GM12878 (cell line): ENCODE data around the gene KLF12. TPM values are rescaled to one million over a fixed set of nuclear protein-coding genes. Genes with fewer than 3 reads are reported as not detected.

Experiments used
- ATAC-seq: fragments of 200-7000 bp; cut with Tn5 transposase; 3 replicates; pipeline ENCODE4 v1.9.1; 2020; ENCODE audit warnings: mild to moderate bottlenecking, moderate library complexity
- BruUV-seq: library from RNA; stranded (reverse); fragments of 400-500 nt; replicated peaks from 2 replicates; lab custom pipeline; 2021; lab: Mats Ljungman, UMichigan
- CTCF ChIA-PET: fragments of 300-600 bp; sonication (Branson Sonifier 250); formaldehyde crosslinking; extraction: SDS; loops from one replicate; lab custom pipeline; 2021; ENCODE audit warnings: inconsistent platforms; lab: Yijun Ruan, JAX
- POLR2A ChIA-PET: fragments of 350-600 bp; formaldehyde crosslinking; extraction: SDS; loops from one replicate; lab custom pipeline; 2021; ENCODE audit warnings: inconsistent platforms; lab: Charles Lee
- RAD21 ChIA-PET: fragments of 300-600 bp; sonication (Branson Sonifier 250); formaldehyde crosslinking; loops from one replicate; lab custom pipeline; 2023; ENCODE audit warnings: antibody characterized with exemption; ENCODE audit not compliant: unreplicated experiment; lab: Charles Lee
- SMC1A ChIA-PET: fragments of 300-600 bp; sonication (Branson Sonifier 250); formaldehyde crosslinking; loops from one replicate; lab custom pipeline; 2023; ENCODE audit not compliant: unreplicated experiment, uncharacterized antibody; lab: Charles Lee
- DNase-seq: peaks from one replicate; pipeline ENCODE4 v3.0.0-alpha.2; 2011; ENCODE audit warnings: low read depth, low spot score
- FAIRE-seq: peaks from 3 replicates; lab custom pipeline; 2011; peaks lifted over from hg19 to GRCh38; lab: Jason Lieb, UNC
- H2AFZ ChIP-seq: 2 replicates; pipeline ENCODE4 v1.6.0; 2011; ENCODE audit warnings: low read depth, low read length, control low read depth; ENCODE audit not compliant: control insufficient read depth
- H3K27ac ChIP-seq: 2 replicates; pipeline ENCODE4 v1.5.1; 2011; ENCODE audit warnings: control low read depth; ENCODE audit not compliant: control insufficient read depth, insufficient read depth
- H3K27me3 ChIP-seq, 2 experiments: replicated peaks in 1 of 2; 2 replicates each; pipeline versions ENCODE4 v1.6.0 to v1.6.1; 2011; ENCODE audit warnings: low read length in 1 of 2; ENCODE audit not compliant: control insufficient read depth in 2 of 2, insufficient read depth in 2 of 2
- H3K36me3 ChIP-seq, 2 experiments: 2 replicates each; pipeline ENCODE4 v1.5.1; 2011; ENCODE audit warnings: low read length in 1 of 2; ENCODE audit not compliant: control insufficient read depth in 2 of 2, insufficient read depth in 2 of 2
- H3K4me1 ChIP-seq: 2 replicates; pipeline ENCODE4 v1.6.1; 2011; ENCODE audit warnings: mild to moderate bottlenecking, low read length, moderate library complexity, mixed read lengths; ENCODE audit not compliant: control insufficient read depth, insufficient read depth
- H3K4me2 ChIP-seq: 2 replicates; pipeline ENCODE4 v1.6.0; 2011; ENCODE audit warnings: control low read depth; ENCODE audit not compliant: control insufficient read depth, insufficient read depth
- H3K4me3 ChIP-seq: fragments of 200-600 bp; sonication (generic); 2 replicates; pipeline ENCODE4 v1.5.1; 2016
- H3K79me2 ChIP-seq: 2 replicates; pipeline ENCODE4 v1.6.0; 2011; ENCODE audit warnings: low read length; ENCODE audit not compliant: control insufficient read depth, insufficient read depth
- H3K9ac ChIP-seq: 2 replicates; pipeline ENCODE4 v1.8.0; 2011; ENCODE audit warnings: low read length, control low read depth, mixed read lengths; ENCODE audit not compliant: control insufficient read depth, insufficient read depth
- H3K9me3 ChIP-seq: replicated peaks from 3 replicates; pipeline ENCODE4 v1.5.1; 2011; ENCODE audit warnings: mild to moderate bottlenecking, low read length; ENCODE audit not compliant: control insufficient read depth, insufficient read depth
- H4K20me1 ChIP-seq: 2 replicates; pipeline ENCODE4 v1.6.0; 2011; ENCODE audit not compliant: control insufficient read depth, insufficient read depth
- ASH2L ChIP-seq: fragments of 300-600, 200-600 bp; sonication (generic); IDR thresholded peaks from 2 replicates; pipeline ENCODE4 v1.6.1; 2017; ENCODE audit warnings: low read depth, mild to moderate bottlenecking, borderline replicate concordance
- BCL11A ChIP-seq: IDR thresholded peaks from 2 replicates; pipeline ENCODE4 v1.6.1; 2011; ENCODE audit warnings: low read depth, low read length
- BMI1 ChIP-seq: fragments of 450-650 bp; IDR thresholded peaks from 2 replicates; pipeline ENCODE4 v1.6.1; 2016; ENCODE audit warnings: mild to moderate bottlenecking, moderate library complexity, borderline replicate concordance
- CBX5 ChIP-seq: sonication (generic); IDR thresholded peaks from 2 replicates; pipeline ENCODE4 v1.6.1; 2016; ENCODE audit warnings: low read depth, moderate library complexity, mild to moderate bottlenecking, inconsistent platforms
- CHD4 ChIP-seq: fragments of 200-600 bp; sonication (generic); IDR thresholded peaks from 2 replicates; pipeline ENCODE4 v1.6.1; 2016; ENCODE audit warnings: mild to moderate bottlenecking
- FOXK2 ChIP-seq: fragments of 450-650 bp; IDR thresholded peaks from 2 replicates; pipeline ENCODE4 v1.6.1; 2017; ENCODE audit warnings: mild to moderate bottlenecking, moderate library complexity
- GATAD2B ChIP-seq: fragments of 450-650 bp; conservative IDR thresholded peaks from 2 replicates; pipeline ENCODE4 v1.6.1; 2017; ENCODE audit warnings: low read depth, mild to moderate bottlenecking, moderate library complexity
- IRF5 ChIP-seq: fragments of 450-650 bp; IDR thresholded peaks from 2 replicates; pipeline ENCODE4 v1.6.1; 2017; ENCODE audit warnings: borderline replicate concordance
- LARP7 ChIP-seq: fragments of 450-650 bp; IDR thresholded peaks from 2 replicates; pipeline ENCODE4 v1.6.1; 2017; ENCODE audit warnings: mild to moderate bottlenecking
- MTA3 ChIP-seq: IDR thresholded peaks from 2 replicates; pipeline ENCODE4 v1.6.1; 2012; ENCODE audit warnings: low read length, inconsistent platforms, borderline replicate concordance
- NFXL1 ChIP-seq: fragments of 450-650 bp; IDR thresholded peaks from 2 replicates; pipeline ENCODE4 v1.6.1; 2017; ENCODE audit warnings: antibody characterized with exemption, mild to moderate bottlenecking, borderline replicate concordance
- NR2C1 ChIP-seq: fragments of 450-650 bp; IDR thresholded peaks from 2 replicates; pipeline ENCODE4 v1.6.1; 2017; ENCODE audit warnings: antibody characterized with exemption, mild to moderate bottlenecking, moderate library complexity
- POLR2AphosphoS5 ChIP-seq: IDR thresholded peaks from 2 replicates; pipeline ENCODE4 v1.6.1; 2011; ENCODE audit warnings: mild to moderate bottlenecking, low read length, inconsistent platforms
- SP1 ChIP-seq: IDR thresholded peaks from one replicate; pipeline ENCODE4 v1.6.1; 2011; ENCODE audit warnings: low read depth, low read length
- SREBF2 ChIP-seq: IDR thresholded peaks from 2 replicates; pipeline ENCODE4 v1.6.1; 2012; ENCODE audit warnings: mild to moderate bottlenecking, low read length
- STAT3 ChIP-seq: IDR thresholded peaks from 2 replicates; pipeline ENCODE4 v1.6.1; 2011; ENCODE audit warnings: low read depth, low read length, improper control_type of control experiment
- SUPT20H ChIP-seq: IDR thresholded peaks from 2 replicates; pipeline ENCODE4 v1.6.1; 2011; ENCODE audit warnings: low read depth, mild to moderate bottlenecking, low read length, moderate library complexity, borderline replicate concordance; ENCODE audit not compliant: control insufficient read depth
- WRNIP1 ChIP-seq: IDR thresholded peaks from 2 replicates; pipeline ENCODE4 v1.6.1; 2011; ENCODE audit warnings: low read depth, low read length, improper control_type of control experiment, borderline replicate concordance
- ZNF622 ChIP-seq: fragments of 450-650 bp; IDR thresholded peaks from 2 replicates; pipeline ENCODE4 v1.6.1; 2017; ENCODE audit warnings: mild to moderate bottlenecking, inconsistent platforms
- WGBS: methylation state at CpG from one replicate; pipeline ENCODE4 v1.1.6; 2016; ENCODE audit warnings: low lambda C conversion rate; ENCODE audit not compliant: insufficient replicate concordance, insufficient coverage; ENCODE audit errors: missing lambda C conversion rate; 5-methylcytosine and 5-hydroxymethylcytosine counted together
- in situ Hi-C: fragments of 300-500 bp; cut with MboI; formaldehyde crosslinking; loops from 9 replicates; pipeline ENCODE4 v1.14.3; 2018; ENCODE audit warnings: mixed read lengths
- intact Hi-C: fragments of 100-400 bp; cut with micrococcal nuclease; formaldehyde crosslinking; loops from one replicate; pipeline ENCODE4 v1.14.2; 2022; ENCODE audit not compliant: unreplicated experiment
- polyA plus RNA-seq, 11 experiments: library from polyadenylated mRNA; depleted of rRNA in 4 of 11; unstranded in 6 of 11; stranded (reverse) in 5 of 11; fragments of >200 nt; fragmentation: Nextera tagmentation in 4 of 11; fragmentation: Illumina TruSeq in 1 of 11; extraction: Ambion mirVana in 4 of 11; extraction: Trizol in 1 of 11; gene quantifications; 1 replicate in 1 of 11; 2 replicates in 10 of 11; pipeline versions ENCODE4 v1.2.1 to v1.2.3, GENCODE V29; 2011 to 2016; ENCODE audit warnings: inconsistent platforms in 2 of 11, missing spikeins in 2 of 11, low read depth in 1 of 11
- total RNA-seq, 4 experiments: library from RNA; depleted of rRNA in 3 of 4; stranded (reverse); fragments of >200 nt in 3 of 4; fragmentation: Illumina TruSeq in 1 of 4; extraction: Trizol in 1 of 4; gene quantifications; 2 replicates each; pipeline versions ENCODE4 v1.2.1 to v1.2.3, GENCODE V29; 2013 to 2021
- TF ChIP-seq, protein P1 (sequence below): IDR thresholded peaks from 2 replicates; pipeline ENCODE4 v1.6.1; 2011; ENCODE audit warnings: low read depth, mild to moderate bottlenecking, low read length, moderate library complexity, borderline replicate concordance; ENCODE audit errors: extremely low read depth

The KLF12 gene
- total and polyA plus RNA-seq, 10 of the 15 experiments (the other 5 are each of a cell fraction or from before 2014, with no cell fraction given), result 0.11 to 11.4 (median 0.98) TPM

DNA sequence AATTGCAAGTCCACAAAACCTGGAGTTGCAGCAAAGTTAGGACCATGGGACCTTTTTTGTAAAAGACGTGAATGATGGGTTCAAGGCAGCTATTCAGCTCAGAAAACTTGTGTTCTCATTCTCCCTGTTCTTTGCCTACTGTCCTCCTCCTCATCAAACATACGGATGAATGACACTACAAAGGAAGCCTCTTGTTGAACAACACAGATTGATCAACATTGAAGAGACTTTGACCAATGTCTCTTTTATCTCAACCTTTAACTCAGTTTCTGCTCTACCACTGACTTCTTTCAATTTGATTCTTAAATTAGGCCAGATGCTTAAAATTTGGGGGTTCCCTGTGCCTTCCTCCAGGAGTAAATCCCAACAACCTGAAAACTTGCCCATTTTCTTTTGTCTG, 27.9 kb upstream of the KLF12 start (continued):
- TF ChIP-seq CHD4, result no peak
- no peak for TF ChIP-seq SP1
- no peak for TF ChIP-seq POLR2AphosphoS5
- TF ChIP-seq SREBF2, result no peak
- no peak for TF ChIP-seq WRNIP1
- no peak for TF ChIP-seq BCL11A

DNA sequence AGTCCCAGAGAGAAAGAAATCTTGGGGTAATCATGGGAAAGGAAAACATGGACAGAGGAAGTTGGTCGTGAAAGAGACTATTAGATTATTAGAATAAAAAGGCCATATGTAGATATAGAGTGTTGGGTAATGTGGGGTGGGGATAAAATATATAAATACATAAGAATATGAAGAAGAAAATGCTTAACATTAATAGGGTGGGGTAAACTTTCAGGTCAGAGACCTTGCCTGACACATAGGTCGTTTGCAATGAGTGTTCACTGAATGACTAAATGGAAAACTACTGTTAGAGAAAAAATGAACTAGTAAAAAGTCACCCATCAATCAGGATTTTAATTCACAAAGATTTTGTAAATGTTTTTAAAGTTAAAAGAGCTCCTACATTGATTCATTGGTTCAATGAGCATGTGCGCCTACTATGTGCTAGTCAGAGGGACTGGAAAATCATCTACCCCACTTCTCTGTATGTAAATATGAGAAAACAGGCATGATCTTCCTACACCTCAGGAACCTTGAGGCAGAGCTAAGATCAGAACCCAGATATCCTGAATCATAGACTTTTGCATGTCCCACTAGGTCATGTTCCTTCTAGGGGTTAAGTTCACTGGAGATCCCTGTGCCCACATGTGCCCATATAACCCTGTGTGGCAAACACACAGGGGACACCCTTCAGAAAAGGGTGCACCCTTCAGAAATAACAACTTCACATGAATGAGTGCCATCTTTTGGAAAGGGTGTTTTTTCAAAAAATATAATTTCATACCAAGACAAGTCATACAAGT, 24.6 kb upstream of the KLF12 start:
- ChIA-PET CTCF (interaction anchor here (1.0 kb wide), 1 partner anchor 10 kb away, joined by 3 read pairs; no protein-coding TSS in a partner anchor), POLR2A (no interaction called here), RAD21 (no interaction called here), SMC1A (interaction anchor here (1.0 to 1.3 kb wide), 2 partner anchors 8 to 12 kb away, joined by 3 read pairs; no protein-coding TSS in a partner anchor)
- Histone ChIP-seq H3K27ac (no peak overlapping the region), H4K20me1 (no peaks in the 10 kb centered on the region), H3K9me3 (no peaks in the 10 kb centered on the region), H3K4me2 (no peak overlapping the region), H3K36me3 (no peaks in the 10 kb centered on the region), H3K9ac (no peak overlapping the region), H3K4me3 (no peak overlapping the region), H3K4me1 (no peaks in the 10 kb centered on the region), H3K79me2 (no peaks in the 10 kb centered on the region), H3K27me3 (no peaks in the 10 kb centered on the region; a peak in 1 of 4 replicates), H2AFZ (no peak overlapping the region)
- intact Hi-C loops (no loop called here), in situ Hi-C loops (no loop called here)
- FAIRE-seq (no peak), DNase-seq (no peak), ATAC-seq (no peak)
- WGBS, result 46% methylated on average over 3 of the region's 3 CpGs
- no TSS peak for BruUV-seq
- TF ChIP-seq LARP7 (no peak), ZNF622 (no peak), ASH2L (no peak), SUPT20H (no peak), MTA3 (no peak), NFXL1 (no peak), GATAD2B (no peak), FOXK2 (no peak), NR2C1 (no peak), IRF5 (no peak), STAT3 (no peak), CBX5 (no peak), CHD4 (no peak), BCL11A (no peak), BMI1 (no peak)
- TF ChIP-seq, protein P1, sequence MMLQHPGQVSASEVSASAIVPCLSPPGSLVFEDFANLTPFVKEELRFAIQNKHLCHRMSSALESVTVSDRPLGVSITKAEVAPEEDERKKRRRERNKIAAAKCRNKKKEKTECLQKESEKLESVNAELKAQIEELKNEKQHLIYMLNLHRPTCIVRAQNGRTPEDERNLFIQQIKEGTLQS, result no peak
